ENCODE results near the gene ZNF208.

- TF ChIP-seq CTCF (CRISPR knock-in tag; IDR thresholded peaks at IDR 0.05) (no peak), SMAD3 (CRISPR knock-in tag; IDR thresholded peaks at IDR 0.05) (no peak), NFYB (CRISPR knock-in tag; IDR thresholded peaks at IDR 0.05) (no peak), ZNF546 (CRISPR knock-in tag; conservative IDR thresholded peaks at IDR 0.05) (no peak), RAD21 (CRISPR knock-in tag; IDR thresholded peaks at IDR 0.05) (no peak), ATF1 (CRISPR knock-in tag; IDR thresholded peaks at IDR 0.05) (no peak), ZNF136 (CRISPR knock-in tag; IDR thresholded peaks at IDR 0.05; ENCODE audit: low read depth) (no peak), NFE2 (CRISPR knock-in tag; IDR thresholded peaks at IDR 0.05) (no peak), ERF (CRISPR knock-in tag; IDR thresholded peaks at IDR 0.05) (no peak), AHR (CRISPR knock-in tag; IDR thresholded peaks at IDR 0.05) (no peak), ZNF274 (CRISPR knock-in tag; IDR thresholded peaks at IDR 0.05) (no peak)
These were observed 110.3 kb downstream of the ZNF208 start for GRCh38 chr19:21900401-21900800.

All from HepG2 (cell line).